ENCODE measurements around the gene ZMYND11. TPM values are rescaled to one million over a fixed set of nuclear protein-coding genes. Genes with fewer than 3 reads are reported as not detected.

Gene ZMYND11
- polyA plus RNA-seq, 1 of the 3 experiments (the other 2 are of a cell fraction): 33.1 TPM

- Histone ChIP-seq H3K27ac (ENCODE audit: low read depth in 2 of 2, low read length in 1 of 2) (no peak overlapping the region), H2AFZ (ENCODE audit: low read depth) (no peak overlapping the region), H3K9me2 (no peaks in the 10 kb centered on the region), H3K9ac (no peak overlapping the region), H4K20me1 (ENCODE audit: insufficient read depth) (no peaks in the 10 kb centered on the region), H3K27me3 (ENCODE audit: insufficient read depth) (no peaks in the 10 kb centered on the region), H3K9me3 (peaks cover 5% of the 10 kb centered on the region), H3F3A (replicated peaks; ENCODE audit: insufficient read depth) (no peaks in the 10 kb centered on the region), H3K4me3 (ENCODE audit: low read depth in 2 of 2, low read length in 1 of 2) (no peak overlapping the region), H3K79me2 (ENCODE audit: insufficient read depth) (no peaks in the 10 kb centered on the region), H3K4me1 (ENCODE audit: control insufficient read depth in 1 of 2, insufficient read depth in 2 of 2, low read depth in 1 of 2, low read length in 1 of 2) (peaks cover 0 to 9% of the 10 kb centered on the region in 2 experiments; a peak in 1 of 4 replicates), H3K36me3 (replicated peaks in 1 of 2; ENCODE audit: control insufficient read depth in 1 of 2, insufficient read depth in 2 of 2, low read length in 1 of 2) (no peaks in the 10 kb centered on the region), H3K4me2 (no peak overlapping the region)
- 18% methylated on average over 3 of the region's 4 CpGs for WGBS (ENCODE audit: low lambda C conversion rate)
- CTCF ChIA-PET: interaction anchor here (0.9 kb wide), 1 partner anchor 16 kb away, joined by 3 read pairs; no protein-coding TSS in a partner anchor
- TF ChIP-seq EZH2phosphoT487 (IDR thresholded peaks at IDR 0.05; ENCODE audit: borderline replicate concordance, low read depth) (no peak), CHD2 (IDR thresholded peaks at IDR 0.05; ENCODE audit: low read length, partially characterized antibody) (no peak), RAD21 (IDR thresholded peaks at IDR 0.05; ENCODE audit: low read length) (no peak), RFX5 (IDR thresholded peaks at IDR 0.05; ENCODE audit: low read length) (no peak), SMC3 (IDR thresholded peaks at IDR 0.05; ENCODE audit: low read depth, low read length) (no peak), REST (IDR thresholded peaks at IDR 0.05; ENCODE audit: low read depth, low read length) (no peak)
- POLR2A ChIA-PET: no interaction called here
- no peak for DNase-seq
Observed at GRCh38 chr10:92153-92552, 43.1 kb upstream of the ZMYND11 start.

- Histone ChIP-seq H3K9ac (no peak overlapping the region), H3K4me3 (ENCODE audit: low read depth in 2 of 2, low read length in 1 of 2) (no peak overlapping the region), H3F3A (replicated peaks; ENCODE audit: insufficient read depth) (no peaks in the 10 kb centered on the region), H3K9me3 (peaks cover 5% of the 10 kb centered on the region), H3K79me2 (ENCODE audit: insufficient read depth) (no peaks in the 10 kb centered on the region), H3K4me1 (ENCODE audit: control insufficient read depth in 1 of 2, insufficient read depth in 2 of 2, low read depth in 1 of 2, low read length in 1 of 2) (peaks cover 0 to 3% of the 10 kb centered on the region in 2 experiments; a peak in 1 of 4 replicates), H3K27me3 (ENCODE audit: insufficient read depth) (no peaks in the 10 kb centered on the region), H2AFZ (ENCODE audit: low read depth) (no peak overlapping the region), H3K4me2 (no peak overlapping the region), H3K36me3 (replicated peaks in 1 of 2; ENCODE audit: control insufficient read depth in 1 of 2, insufficient read depth in 2 of 2, low read length in 1 of 2) (no peaks in the 10 kb centered on the region), H4K20me1 (ENCODE audit: insufficient read depth) (no peaks in the 10 kb centered on the region), H3K9me2 (no peaks in the 10 kb centered on the region), H3K27ac (ENCODE audit: low read depth in 2 of 2, low read length in 1 of 2) (no peak overlapping the region)
- 67% methylated on average over 2 of the region's 2 CpGs for WGBS (ENCODE audit: low lambda C conversion rate)
- TF ChIP-seq CTCF (IDR thresholded peaks at IDR 0.05) (no peak), MXI1 (IDR thresholded peaks at IDR 0.05; ENCODE audit: low read depth, low read length) (no peak), REST (IDR thresholded peaks at IDR 0.05; ENCODE audit: low read depth, low read length) (no peak), SIN3A (IDR thresholded peaks at IDR 0.05; ENCODE audit: borderline replicate concordance, low read depth, low read length) (no peak)
- no peak for DNase-seq
- POLR2A ChIA-PET: no interaction called here
- CTCF ChIA-PET: no interaction called here
Observed at GRCh38 chr10:92846-93245, 42.4 kb upstream of the ZMYND11 start.

All from SK-N-SH (cell line).